ENCODE results near the gene SV2C. TPM values are rescaled to one million over a fixed set of nuclear protein-coding genes. Genes with fewer than 3 reads are reported as not detected.

Gene SV2C
- polyA plus RNA-seq, 1 donor (not counting 4 experiments of a cell fraction or from before 2014, with no cell fraction given) = 0.34 TPM

DNA sequence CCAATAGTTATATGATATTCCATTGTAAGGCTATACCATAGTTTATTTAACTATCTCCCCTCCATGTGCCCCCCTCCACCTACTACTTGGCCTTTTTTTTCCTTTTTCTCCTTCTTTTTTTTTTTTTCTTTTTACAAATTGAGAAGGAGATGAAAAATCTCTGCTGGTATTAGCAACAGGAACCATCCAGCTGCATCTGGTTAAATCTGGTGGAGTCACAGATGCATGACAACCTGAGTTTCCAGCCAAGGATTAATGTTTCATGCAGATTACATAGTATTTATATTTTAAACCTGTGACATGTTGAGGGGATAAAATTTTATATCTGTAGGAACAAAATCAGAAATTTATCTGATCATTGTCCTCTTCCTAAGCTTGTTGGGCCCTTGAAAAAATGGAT is 191.4 kb downstream of the SV2C start:
- H3K36me3 ChIP-seq (ENCODE audit: control insufficient read depth in 2 of 2, extremely low read depth in 1 of 2, insufficient read depth in 2 of 2, low read length in 2 of 2) = no peaks in the 10 kb centered on the region
- peaks cover 9% of the 10 kb centered on the region for H3K4me1 ChIP-seq (ENCODE audit: control insufficient read depth, extremely low read depth, insufficient read depth, low read length)
- no peak overlapping the region for H2AFZ ChIP-seq (ENCODE audit: control insufficient read depth, low read length)
- no peak for TF ChIP-seq EZH2 (IDR thresholded peaks at IDR 0.05; ENCODE audit: low read length)
- TF ChIP-seq, protein P1, sequence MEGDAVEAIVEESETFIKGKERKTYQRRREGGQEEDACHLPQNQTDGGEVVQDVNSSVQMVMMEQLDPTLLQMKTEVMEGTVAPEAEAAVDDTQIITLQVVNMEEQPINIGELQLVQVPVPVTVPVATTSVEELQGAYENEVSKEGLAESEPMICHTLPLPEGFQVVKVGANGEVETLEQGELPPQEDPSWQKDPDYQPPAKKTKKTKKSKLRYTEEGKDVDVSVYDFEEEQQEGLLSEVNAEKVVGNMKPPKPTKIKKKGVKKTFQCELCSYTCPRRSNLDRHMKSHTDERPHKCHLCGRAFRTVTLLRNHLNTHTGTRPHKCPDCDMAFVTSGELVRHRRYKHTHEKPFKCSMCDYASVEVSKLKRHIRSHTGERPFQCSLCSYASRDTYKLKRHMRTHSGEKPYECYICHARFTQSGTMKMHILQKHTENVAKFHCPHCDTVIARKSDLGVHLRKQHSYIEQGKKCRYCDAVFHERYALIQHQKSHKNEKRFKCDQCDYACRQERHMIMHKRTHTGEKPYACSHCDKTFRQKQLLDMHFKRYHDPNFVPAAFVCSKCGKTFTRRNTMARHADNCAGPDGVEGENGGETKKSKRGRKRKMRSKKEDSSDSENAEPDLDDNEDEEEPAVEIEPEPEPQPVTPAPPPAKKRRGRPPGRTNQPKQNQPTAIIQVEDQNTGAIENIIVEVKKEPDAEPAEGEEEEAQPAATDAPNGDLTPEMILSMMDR (optimal IDR thresholded peaks at IDR 0.05 in 1 of 3, IDR thresholded peaks at IDR 0.05 in 1 of 3, conservative IDR thresholded peaks at IDR 0.05 in 1 of 3; ENCODE audit: extremely low read depth in 1 of 3, insufficient read depth in 2 of 3, low read length in 3 of 3) = no peak
- H3K9me1 ChIP-seq (ENCODE audit: control insufficient read depth, extremely low read depth, insufficient read depth, low read length) = no peaks in the 10 kb centered on the region
- DNase-seq (ENCODE audit: low read depth, low spot score) (no peak), FAIRE-seq (no peak)
- H4K20me1 ChIP-seq (ENCODE audit: control insufficient read depth, extremely low read depth, insufficient read depth, low read length) = no peaks in the 10 kb centered on the region
- no peaks in the 10 kb centered on the region for H3K27me3 ChIP-seq (ENCODE audit: control insufficient read depth, extremely low read depth, insufficient read depth, low read length)
- H3K4me2 ChIP-seq (ENCODE audit: control insufficient read depth, extremely low read depth, insufficient read depth, low read depth, low read length) = no peak overlapping the region
- H3K79me2 ChIP-seq (ENCODE audit: control insufficient read depth, insufficient read depth, low read length) = no peaks in the 10 kb centered on the region
- no peak overlapping the region for H3K9ac ChIP-seq (ENCODE audit: control insufficient read depth, extremely low read depth, insufficient read depth, low read length)
- dilution Hi-C loops (cut with MboI; ENCODE audit: extremely low pct_ligation_motif_present, low sequenced_read_pairs) = no loop called here
- no peaks in the 10 kb centered on the region for H3K9me3 ChIP-seq (ENCODE audit: control insufficient read depth, low read depth, low read length)
- no peak overlapping the region for H3K4me3 ChIP-seq (ENCODE audit: control insufficient read depth in 2 of 3, extremely low read depth in 1 of 3, insufficient read depth in 2 of 3, low read depth in 1 of 3, low read length in 3 of 3)
- H3K27ac ChIP-seq (ENCODE audit: control insufficient read depth, insufficient read depth, low read length) = no peak overlapping the region

DNA sequence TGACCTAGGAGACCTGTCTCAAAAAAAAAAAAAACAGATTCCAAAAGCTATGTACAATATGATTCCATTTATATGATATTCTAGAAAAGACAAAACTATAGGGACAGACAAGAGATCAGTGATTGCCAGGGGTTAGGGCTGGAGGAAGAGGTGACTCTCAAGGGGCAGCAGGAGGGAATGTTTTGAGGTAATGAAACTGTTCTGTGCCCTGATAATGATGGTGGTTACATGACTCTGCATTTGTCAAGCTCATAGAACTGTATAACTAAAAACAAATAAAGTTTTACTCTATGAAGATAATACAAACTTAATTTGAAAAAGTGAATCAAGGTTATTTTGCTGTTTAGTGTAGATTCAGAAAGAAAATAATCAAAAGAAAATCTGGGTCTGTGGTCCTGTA is 194.6 kb downstream of the SV2C start:
- Histone ChIP-seq H3K9me3 (ENCODE audit: control insufficient read depth, low read depth, low read length) (no peaks in the 10 kb centered on the region), H3K27ac (ENCODE audit: control insufficient read depth, insufficient read depth, low read length) (no peak overlapping the region), H4K20me1 (ENCODE audit: control insufficient read depth, extremely low read depth, insufficient read depth, low read length) (no peaks in the 10 kb centered on the region), H3K4me3 (ENCODE audit: control insufficient read depth in 2 of 3, extremely low read depth in 1 of 3, insufficient read depth in 2 of 3, low read depth in 1 of 3, low read length in 3 of 3) (no peak overlapping the region), H3K36me3 (ENCODE audit: control insufficient read depth in 2 of 2, extremely low read depth in 1 of 2, insufficient read depth in 2 of 2, low read length in 2 of 2) (no peaks in the 10 kb centered on the region), H2AFZ (ENCODE audit: control insufficient read depth, low read length) (no peak overlapping the region), H3K9ac (ENCODE audit: control insufficient read depth, extremely low read depth, insufficient read depth, low read length) (no peak overlapping the region), H3K4me1 (ENCODE audit: control insufficient read depth, extremely low read depth, insufficient read depth, low read length) (no peaks in the 10 kb centered on the region), H3K4me2 (ENCODE audit: control insufficient read depth, extremely low read depth, insufficient read depth, low read depth, low read length) (no peak overlapping the region), H3K27me3 (ENCODE audit: control insufficient read depth, extremely low read depth, insufficient read depth, low read length) (no peaks in the 10 kb centered on the region), H3K9me1 (ENCODE audit: control insufficient read depth, extremely low read depth, insufficient read depth, low read length) (no peaks in the 10 kb centered on the region), H3K79me2 (ENCODE audit: control insufficient read depth, insufficient read depth, low read length) (no peaks in the 10 kb centered on the region)
- dilution Hi-C loops (cut with MboI; ENCODE audit: extremely low pct_ligation_motif_present, low sequenced_read_pairs) = no loop called here
- no peak for FAIRE-seq
- TF ChIP-seq, protein P1 (optimal IDR thresholded peaks at IDR 0.05 in 1 of 3, IDR thresholded peaks at IDR 0.05 in 1 of 3, conservative IDR thresholded peaks at IDR 0.05 in 1 of 3; ENCODE audit: extremely low read depth in 1 of 3, insufficient read depth in 2 of 3, low read length in 3 of 3) = no peak
- TF ChIP-seq EZH2 (IDR thresholded peaks at IDR 0.05; ENCODE audit: low read length) = no peak
- no peak for DNase-seq (ENCODE audit: low read depth, low spot score)

Data from keratinocyte (primary cell).